Measurements from ENCODE around the gene ZNF287.

ZNF287 gene

GRCh38 chr17:16568541-16569357 lies at the start of gene ZNF287:
ZNF287 (minus strand) TSS chr17:16569204; CDS start chr17:16567731, 1,473 bp downstream.
- H3K27me3 ChIP-seq (ENCODE audit: low read depth, low read length): no peaks in the 10 kb centered on the region
- no peak within 1 kb of the TSS for H3K27ac ChIP-seq (ENCODE audit: low read length)
- H3K4me3 ChIP-seq (ENCODE audit: low read depth in 1 of 2, low read length in 2 of 2): peak within 1 kb of the TSS; percentile 66 to 94
- no peaks in the 10 kb centered on the region for H3K9me3 ChIP-seq (ENCODE audit: control insufficient read depth in 1 of 2, low read length in 2 of 2)
- H3K36me3 ChIP-seq (ENCODE audit: control insufficient read depth in 1 of 2, insufficient read depth in 2 of 2, low read length in 2 of 2): peaks cover 0 to 29% of the 10 kb centered on the region in 2 donors
- H3K4me1 ChIP-seq (ENCODE audit: control insufficient read depth in 1 of 2, insufficient read depth in 2 of 2, low read length in 2 of 2): peaks cover 0 to 8% of the 10 kb centered on the region in 2 donors

GRCh38 chr17:16617481-16618060 lies 48.6 kb upstream of the ZNF287 start:
- Histone ChIP-seq H3K9me3 (ENCODE audit: control insufficient read depth in 1 of 2, low read length in 2 of 2) (peaks cover 25 to 41% of the 10 kb centered on the region in 2 donors), H3K4me3 (ENCODE audit: low read depth in 1 of 2, low read length in 2 of 2) (no peak overlapping the region)

GRCh38 chr17:16599537-16599936 lies 30.5 kb upstream of the ZNF287 start:
- no peaks in the 10 kb centered on the region for H3K36me3 ChIP-seq (ENCODE audit: control insufficient read depth in 1 of 2, insufficient read depth in 2 of 2, low read length in 2 of 2)
- no peak overlapping the region for H3K4me3 ChIP-seq (ENCODE audit: low read depth in 1 of 2, low read length in 2 of 2)
- no peaks in the 10 kb centered on the region for H3K27me3 ChIP-seq (ENCODE audit: low read depth, low read length)
- no peak overlapping the region for H3K27ac ChIP-seq (ENCODE audit: low read length)
- H3K9me3 ChIP-seq (ENCODE audit: control insufficient read depth in 1 of 2, low read length in 2 of 2): peaks cover 0 to 2% of the 10 kb centered on the region in 2 donors
- no peaks in the 10 kb centered on the region for H3K4me1 ChIP-seq (ENCODE audit: control insufficient read depth in 1 of 2, insufficient read depth in 2 of 2, low read length in 2 of 2)

More at GRCh38 chr17:16617481-16618060, 48.6 kb upstream of the ZNF287 start:
- Histone ChIP-seq H3K36me3 (ENCODE audit: control insufficient read depth in 1 of 2, insufficient read depth in 2 of 2, low read length in 2 of 2) (peaks cover 3 to 5% of the 10 kb centered on the region in 2 donors), H3K4me1 (ENCODE audit: control insufficient read depth in 1 of 2, insufficient read depth in 2 of 2, low read length in 2 of 2) (no peaks in the 10 kb centered on the region), H3K27ac (ENCODE audit: low read length) (no peak overlapping the region), H3K27me3 (ENCODE audit: low read depth, low read length) (no peaks in the 10 kb centered on the region)

GRCh38 chr17:16593356-16594102 lies 24.5 kb upstream of the ZNF287 start:
- Histone ChIP-seq H3K4me1 (ENCODE audit: control insufficient read depth in 1 of 2, insufficient read depth in 2 of 2, low read length in 2 of 2) (peaks cover 0 to 3% of the 10 kb centered on the region in 2 donors), H3K27me3 (ENCODE audit: low read depth, low read length) (no peaks in the 10 kb centered on the region), H3K36me3 (ENCODE audit: control insufficient read depth in 1 of 2, insufficient read depth in 2 of 2, low read length in 2 of 2) (no peaks in the 10 kb centered on the region), H3K27ac (ENCODE audit: low read length) (no peak overlapping the region), H3K9me3 (ENCODE audit: control insufficient read depth in 1 of 2, low read length in 2 of 2) (no peaks in the 10 kb centered on the region), H3K4me3 (ENCODE audit: low read depth in 1 of 2, low read length in 2 of 2) (no peak overlapping the region)

GRCh38 chr17:16589097-16589969 lies 20.3 kb upstream of the ZNF287 start:
- no peaks in the 10 kb centered on the region for H3K27me3 ChIP-seq (ENCODE audit: low read depth, low read length)
- H3K9me3 ChIP-seq (ENCODE audit: control insufficient read depth in 1 of 2, low read length in 2 of 2): no peaks in the 10 kb centered on the region
- peak overlapping the region; percentile 61 to 78 for H3K4me3 ChIP-seq (ENCODE audit: low read depth in 1 of 2, low read length in 2 of 2)
- peaks cover 0 to 3% of the 10 kb centered on the region in 2 donors for H3K4me1 ChIP-seq (ENCODE audit: control insufficient read depth in 1 of 2, insufficient read depth in 2 of 2, low read length in 2 of 2)
- H3K27ac ChIP-seq (ENCODE audit: low read length): no peak overlapping the region
- H3K36me3 ChIP-seq (ENCODE audit: control insufficient read depth in 1 of 2, insufficient read depth in 2 of 2, low read length in 2 of 2): no peaks in the 10 kb centered on the region

- H3K27ac ChIP-seq (ENCODE audit: low read length): no peak overlapping the region
- H3K4me3 ChIP-seq (ENCODE audit: low read depth in 1 of 2, low read length in 2 of 2): no peak overlapping the region
- H3K4me1 ChIP-seq (ENCODE audit: control insufficient read depth in 1 of 2, insufficient read depth in 2 of 2, low read length in 2 of 2): peaks cover 5 to 10% of the 10 kb centered on the region in 2 donors
- no peaks in the 10 kb centered on the region for H3K36me3 ChIP-seq (ENCODE audit: control insufficient read depth in 1 of 2, insufficient read depth in 2 of 2, low read length in 2 of 2)
- no peaks in the 10 kb centered on the region for H3K27me3 ChIP-seq (ENCODE audit: low read depth, low read length)
- H3K9me3 ChIP-seq (ENCODE audit: control insufficient read depth in 1 of 2, low read length in 2 of 2): no peaks in the 10 kb centered on the region
Observed at GRCh38 chr17:16585796-16586195, 16.8 kb upstream of the ZNF287 start.

GRCh38 chr17:16584273-16584995 lies 15.4 kb upstream of the ZNF287 start:
- H3K9me3 ChIP-seq (ENCODE audit: control insufficient read depth in 1 of 2, low read length in 2 of 2): no peaks in the 10 kb centered on the region
- H3K27me3 ChIP-seq (ENCODE audit: low read depth, low read length): no peaks in the 10 kb centered on the region
- peaks cover 5 to 8% of the 10 kb centered on the region in 2 donors for H3K4me1 ChIP-seq (ENCODE audit: control insufficient read depth in 1 of 2, insufficient read depth in 2 of 2, low read length in 2 of 2)
- H3K4me3 ChIP-seq (ENCODE audit: low read depth in 1 of 2, low read length in 2 of 2): peak overlapping the region; percentile 59 to 69
- no peak overlapping the region for H3K27ac ChIP-seq (ENCODE audit: low read length)
- H3K36me3 ChIP-seq (ENCODE audit: control insufficient read depth in 1 of 2, insufficient read depth in 2 of 2, low read length in 2 of 2): no peaks in the 10 kb centered on the region

- Histone ChIP-seq H3K4me1 (ENCODE audit: control insufficient read depth in 1 of 2, insufficient read depth in 2 of 2, low read length in 2 of 2) (peaks cover 5 to 7% of the 10 kb centered on the region in 2 donors), H3K27ac (ENCODE audit: low read length) (no peak overlapping the region), H3K4me3 (ENCODE audit: low read depth in 1 of 2, low read length in 2 of 2) (peak overlapping the region; percentile 59 to 69), H3K9me3 (ENCODE audit: control insufficient read depth in 1 of 2, low read length in 2 of 2) (no peaks in the 10 kb centered on the region), H3K27me3 (ENCODE audit: low read depth, low read length) (no peaks in the 10 kb centered on the region), H3K36me3 (ENCODE audit: control insufficient read depth in 1 of 2, insufficient read depth in 2 of 2, low read length in 2 of 2) (no peaks in the 10 kb centered on the region)
Observed at GRCh38 chr17:16583781-16584180, 14.8 kb upstream of the ZNF287 start.

GRCh38 chr17:16573466-16573865 lies 4.5 kb upstream of the ZNF287 start:
- Histone ChIP-seq H3K27me3 (ENCODE audit: low read depth, low read length) (no peaks in the 10 kb centered on the region), H3K27ac (ENCODE audit: low read length) (no peak overlapping the region), H3K4me1 (ENCODE audit: control insufficient read depth in 1 of 2, insufficient read depth in 2 of 2, low read length in 2 of 2) (peaks cover 0 to 1% of the 10 kb centered on the region in 2 donors), H3K9me3 (ENCODE audit: control insufficient read depth in 1 of 2, low read length in 2 of 2) (no peaks in the 10 kb centered on the region), H3K4me3 (ENCODE audit: low read depth in 1 of 2, low read length in 2 of 2) (no peak overlapping the region), H3K36me3 (ENCODE audit: control insufficient read depth in 1 of 2, insufficient read depth in 2 of 2, low read length in 2 of 2) (no peaks in the 10 kb centered on the region)

- Histone ChIP-seq H3K36me3 (ENCODE audit: control insufficient read depth in 1 of 2, insufficient read depth in 2 of 2, low read length in 2 of 2) (peaks cover 0 to 23% of the 10 kb centered on the region in 2 donors), H3K9me3 (ENCODE audit: control insufficient read depth in 1 of 2, low read length in 2 of 2) (no peaks in the 10 kb centered on the region), H3K4me1 (ENCODE audit: control insufficient read depth in 1 of 2, insufficient read depth in 2 of 2, low read length in 2 of 2) (peaks cover 0 to 8% of the 10 kb centered on the region in 2 donors), H3K27ac (ENCODE audit: low read length) (no peak overlapping the region), H3K27me3 (ENCODE audit: low read depth, low read length) (no peaks in the 10 kb centered on the region), H3K4me3 (ENCODE audit: low read depth in 1 of 2, low read length in 2 of 2) (peak overlapping the region; percentile 66 to 94)
Observed at GRCh38 chr17:16569358-16569712, 331 bp upstream of the ZNF287 start.
